ENCODE data around the gene MYBPHL. TPM values are rescaled to one million over a fixed set of nuclear protein-coding genes. Genes with fewer than 3 reads are reported as not detected.
A peak's percentile ranks its signal among the peaks of the same experiment; 100 is the strongest.

Gene MYBPHL
- total and polyA plus RNA-seq, 2 experiments from 2014 or later, result not detected

DNA sequence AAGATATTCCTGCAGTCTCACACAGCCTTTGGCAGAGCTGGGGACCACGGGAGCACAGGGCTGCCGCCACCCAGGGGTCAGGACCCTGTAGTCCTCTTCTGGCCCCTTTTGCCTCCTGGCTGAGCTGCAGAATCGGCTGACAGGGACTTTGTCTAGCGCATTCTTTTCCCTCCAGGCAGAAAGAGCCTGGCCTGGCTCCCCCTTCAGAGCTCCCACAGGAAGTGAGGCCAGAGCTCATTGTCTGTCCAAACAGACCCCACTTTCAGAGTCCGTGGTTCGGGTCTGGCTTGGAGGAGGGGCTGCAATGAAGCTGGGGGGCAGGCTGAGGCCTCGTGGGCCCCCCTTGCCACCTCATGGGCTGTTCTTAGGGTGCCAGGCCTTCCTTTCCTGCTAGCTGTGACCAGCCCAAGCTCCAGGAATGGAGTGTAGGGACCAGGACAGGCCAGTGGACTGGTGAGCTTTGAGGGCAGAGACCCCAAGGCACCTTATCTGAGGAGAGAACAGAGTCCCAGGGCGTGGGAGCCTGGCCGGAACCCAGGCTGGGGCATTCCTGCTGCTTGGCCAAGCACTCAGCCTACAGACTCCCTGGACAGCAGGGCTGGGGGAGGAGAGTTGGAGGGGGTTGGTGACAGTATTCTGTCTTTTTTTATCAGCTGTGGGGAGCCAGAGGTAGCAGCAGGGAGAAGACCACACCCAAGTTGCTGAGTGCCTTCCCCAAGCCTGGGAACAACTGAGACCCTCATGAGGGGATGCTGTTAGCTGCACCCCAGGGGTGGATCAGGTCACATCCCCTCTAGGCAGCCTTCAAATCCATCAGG lies 52.8 kb downstream of the MYBPHL start:
- TF ChIP-seq, protein P1, sequence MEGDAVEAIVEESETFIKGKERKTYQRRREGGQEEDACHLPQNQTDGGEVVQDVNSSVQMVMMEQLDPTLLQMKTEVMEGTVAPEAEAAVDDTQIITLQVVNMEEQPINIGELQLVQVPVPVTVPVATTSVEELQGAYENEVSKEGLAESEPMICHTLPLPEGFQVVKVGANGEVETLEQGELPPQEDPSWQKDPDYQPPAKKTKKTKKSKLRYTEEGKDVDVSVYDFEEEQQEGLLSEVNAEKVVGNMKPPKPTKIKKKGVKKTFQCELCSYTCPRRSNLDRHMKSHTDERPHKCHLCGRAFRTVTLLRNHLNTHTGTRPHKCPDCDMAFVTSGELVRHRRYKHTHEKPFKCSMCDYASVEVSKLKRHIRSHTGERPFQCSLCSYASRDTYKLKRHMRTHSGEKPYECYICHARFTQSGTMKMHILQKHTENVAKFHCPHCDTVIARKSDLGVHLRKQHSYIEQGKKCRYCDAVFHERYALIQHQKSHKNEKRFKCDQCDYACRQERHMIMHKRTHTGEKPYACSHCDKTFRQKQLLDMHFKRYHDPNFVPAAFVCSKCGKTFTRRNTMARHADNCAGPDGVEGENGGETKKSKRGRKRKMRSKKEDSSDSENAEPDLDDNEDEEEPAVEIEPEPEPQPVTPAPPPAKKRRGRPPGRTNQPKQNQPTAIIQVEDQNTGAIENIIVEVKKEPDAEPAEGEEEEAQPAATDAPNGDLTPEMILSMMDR (IDR thresholded peaks at IDR 0.05; ENCODE audit: low read depth, low read length), result no peak

DNA sequence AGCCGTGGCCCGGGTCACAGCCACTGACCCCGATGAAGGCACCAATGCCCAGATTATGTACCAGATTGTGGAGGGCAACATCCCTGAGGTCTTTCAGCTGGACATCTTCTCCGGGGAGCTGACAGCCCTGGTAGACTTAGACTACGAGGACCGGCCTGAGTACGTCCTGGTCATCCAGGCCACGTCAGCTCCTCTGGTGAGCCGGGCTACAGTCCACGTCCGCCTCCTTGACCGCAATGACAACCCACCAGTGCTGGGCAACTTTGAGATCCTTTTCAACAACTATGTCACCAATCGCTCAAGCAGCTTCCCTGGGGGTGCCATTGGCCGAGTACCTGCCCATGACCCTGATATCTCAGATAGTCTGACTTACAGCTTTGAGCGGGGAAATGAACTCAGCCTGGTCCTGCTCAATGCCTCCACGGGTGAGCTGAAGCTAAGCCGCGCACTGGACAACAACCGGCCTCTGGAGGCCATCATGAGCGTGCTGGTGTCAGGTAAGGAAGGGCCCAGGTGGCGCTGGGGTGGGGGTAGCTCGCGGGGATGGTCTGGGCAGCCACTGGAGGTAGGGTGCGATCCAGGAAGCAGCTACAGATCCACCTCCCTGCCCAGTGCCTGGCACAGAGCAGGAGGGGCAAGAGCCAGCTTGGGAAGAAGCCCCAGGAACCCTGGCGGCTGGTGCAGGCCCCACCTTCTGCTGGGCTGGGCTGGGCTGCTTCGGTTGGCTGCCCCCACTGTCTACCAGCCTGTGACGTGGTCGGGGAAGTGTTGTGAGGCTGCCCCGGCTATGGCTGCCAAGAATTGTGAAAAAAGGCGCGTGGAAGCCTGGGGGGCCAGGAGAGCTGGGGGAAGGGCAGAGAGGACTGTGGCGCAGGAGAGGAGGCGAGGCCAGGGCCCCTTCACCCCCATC lies 53.7 kb downstream of the MYBPHL start:
- Histone ChIP-seq H3K9me3 (ENCODE audit: low read depth) (no peaks in the 10 kb centered on the region), H3K4me1 (ENCODE audit: low read depth) (peaks cover 14% of the 10 kb centered on the region), H3K27ac (no peak overlapping the region), H3K27me3 (peaks cover 14% of the 10 kb centered on the region), H3K4me3 (no peak overlapping the region), H3K36me3 (no peaks in the 10 kb centered on the region)
- DNase-seq (ENCODE audit: low read depth in 1 of 2, low spot score in 1 of 2), result peak in 1 of 2 donors; percentile 38
- TF ChIP-seq, protein P1 (IDR thresholded peaks at IDR 0.05; ENCODE audit: low read depth, low read length), result no peak

More for the DNA sequence above, 52.8 kb downstream of the MYBPHL start:
- Histone ChIP-seq H3K9me3 (ENCODE audit: low read depth) (no peaks in the 10 kb centered on the region), H3K36me3 (no peaks in the 10 kb centered on the region), H3K27me3 (peaks cover 14% of the 10 kb centered on the region), H3K27ac (no peak overlapping the region), H3K4me1 (ENCODE audit: low read depth) (peaks cover 14% of the 10 kb centered on the region), H3K4me3 (no peak overlapping the region)
- DNase-seq (ENCODE audit: low read depth in 1 of 2, low spot score in 1 of 2), result peak; percentile 35 to 45

DNA sequence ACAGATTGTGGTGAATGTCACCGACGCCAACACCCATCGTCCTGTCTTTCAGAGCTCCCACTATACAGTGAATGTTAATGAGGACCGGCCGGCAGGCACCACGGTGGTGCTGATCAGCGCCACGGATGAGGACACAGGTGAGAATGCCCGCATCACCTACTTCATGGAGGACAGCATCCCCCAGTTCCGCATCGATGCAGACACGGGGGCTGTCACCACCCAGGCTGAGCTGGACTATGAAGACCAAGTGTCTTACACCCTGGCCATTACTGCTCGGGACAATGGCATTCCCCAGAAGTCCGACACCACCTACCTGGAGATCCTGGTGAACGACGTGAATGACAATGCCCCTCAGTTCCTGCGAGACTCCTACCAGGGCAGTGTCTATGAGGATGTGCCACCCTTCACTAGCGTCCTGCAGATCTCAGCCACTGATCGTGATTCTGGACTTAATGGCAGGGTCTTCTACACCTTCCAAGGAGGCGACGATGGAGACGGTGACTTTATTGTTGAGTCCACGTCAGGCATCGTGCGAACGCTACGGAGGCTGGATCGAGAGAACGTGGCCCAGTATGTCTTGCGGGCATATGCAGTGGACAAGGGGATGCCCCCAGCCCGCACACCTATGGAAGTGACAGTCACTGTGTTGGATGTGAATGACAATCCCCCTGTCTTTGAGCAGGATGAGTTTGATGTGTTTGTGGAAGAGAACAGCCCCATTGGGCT lies 54.5 kb downstream of the MYBPHL start:
- Histone ChIP-seq H3K27ac (no peak overlapping the region), H3K27me3 (peaks cover 14% of the 10 kb centered on the region), H3K4me3 (no peak overlapping the region), H3K36me3 (no peaks in the 10 kb centered on the region), H3K9me3 (ENCODE audit: low read depth) (no peaks in the 10 kb centered on the region), H3K4me1 (ENCODE audit: low read depth) (peaks cover 14% of the 10 kb centered on the region)
- TF ChIP-seq, protein P1 (IDR thresholded peaks at IDR 0.05; ENCODE audit: low read depth, low read length), result no peak
- no peak for DNase-seq (ENCODE audit: low read depth in 1 of 2, low spot score in 1 of 2)

DNA sequence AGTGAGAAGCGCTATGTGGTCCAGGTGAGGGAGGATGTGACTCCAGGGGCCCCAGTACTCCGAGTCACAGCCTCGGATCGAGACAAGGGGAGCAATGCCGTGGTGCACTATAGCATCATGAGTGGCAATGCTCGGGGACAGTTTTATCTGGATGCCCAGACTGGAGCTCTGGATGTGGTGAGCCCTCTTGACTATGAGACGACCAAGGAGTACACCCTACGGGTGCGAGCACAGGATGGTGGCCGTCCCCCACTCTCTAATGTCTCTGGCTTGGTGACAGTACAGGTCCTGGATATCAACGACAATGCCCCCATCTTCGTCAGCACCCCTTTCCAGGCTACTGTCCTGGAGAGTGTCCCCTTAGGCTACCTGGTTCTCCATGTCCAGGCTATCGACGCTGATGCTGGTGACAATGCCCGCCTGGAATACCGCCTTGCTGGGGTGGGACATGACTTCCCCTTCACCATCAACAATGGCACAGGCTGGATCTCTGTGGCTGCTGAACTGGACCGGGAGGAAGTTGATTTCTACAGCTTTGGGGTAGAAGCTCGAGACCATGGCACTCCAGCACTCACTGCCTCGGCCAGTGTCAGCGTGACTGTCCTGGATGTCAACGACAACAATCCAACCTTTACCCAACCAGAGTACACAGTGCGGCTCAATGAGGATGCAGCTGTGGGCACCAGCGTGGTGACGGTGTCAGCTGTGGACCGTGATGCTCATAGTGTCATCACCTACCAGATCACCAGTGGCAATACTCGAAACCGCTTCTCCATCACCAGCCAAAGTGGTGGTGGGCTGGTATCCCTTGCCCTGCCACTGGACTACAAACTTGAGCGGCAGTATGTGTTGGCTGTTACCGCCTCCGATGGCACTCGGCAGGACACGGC lies 55.3 kb downstream of the MYBPHL start:
- Histone ChIP-seq H3K4me3 (no peak overlapping the region), H3K27ac (no peak overlapping the region), H3K9me3 (ENCODE audit: low read depth) (no peaks in the 10 kb centered on the region), H3K4me1 (ENCODE audit: low read depth) (peaks cover 14% of the 10 kb centered on the region), H3K36me3 (no peaks in the 10 kb centered on the region), H3K27me3 (peaks cover 14% of the 10 kb centered on the region)
- TF ChIP-seq, protein P1 (IDR thresholded peaks at IDR 0.05; ENCODE audit: low read depth, low read length), result no peak
- DNase-seq (ENCODE audit: low read depth in 1 of 2, low spot score in 1 of 2), result no peak
